ENCODE results near the gene BRF1.

GRCh38 chr14:105196265-105196960, 104.4 kb downstream of the BRF1 start:
- TF ChIP-seq CTCF (IDR thresholded peaks at IDR 0.05), result no peak
- no peak for TF ChIP-seq TAF1 (IDR thresholded peaks at IDR 0.05; ENCODE audit: borderline replicate concordance, low read depth, low read length)
- no peak for TF ChIP-seq USF2 (IDR thresholded peaks at IDR 0.05; ENCODE audit: borderline replicate concordance, low read depth, low read length)
- TF ChIP-seq RFX5 (IDR thresholded peaks at IDR 0.05; ENCODE audit: low read length), result no peak
- TF ChIP-seq EZH2phosphoT487 (IDR thresholded peaks at IDR 0.05; ENCODE audit: borderline replicate concordance, low read depth), result no peak
- TF ChIP-seq SIN3A (IDR thresholded peaks at IDR 0.05; ENCODE audit: borderline replicate concordance, low read depth, low read length), result no peak
- TF ChIP-seq, protein P1, sequence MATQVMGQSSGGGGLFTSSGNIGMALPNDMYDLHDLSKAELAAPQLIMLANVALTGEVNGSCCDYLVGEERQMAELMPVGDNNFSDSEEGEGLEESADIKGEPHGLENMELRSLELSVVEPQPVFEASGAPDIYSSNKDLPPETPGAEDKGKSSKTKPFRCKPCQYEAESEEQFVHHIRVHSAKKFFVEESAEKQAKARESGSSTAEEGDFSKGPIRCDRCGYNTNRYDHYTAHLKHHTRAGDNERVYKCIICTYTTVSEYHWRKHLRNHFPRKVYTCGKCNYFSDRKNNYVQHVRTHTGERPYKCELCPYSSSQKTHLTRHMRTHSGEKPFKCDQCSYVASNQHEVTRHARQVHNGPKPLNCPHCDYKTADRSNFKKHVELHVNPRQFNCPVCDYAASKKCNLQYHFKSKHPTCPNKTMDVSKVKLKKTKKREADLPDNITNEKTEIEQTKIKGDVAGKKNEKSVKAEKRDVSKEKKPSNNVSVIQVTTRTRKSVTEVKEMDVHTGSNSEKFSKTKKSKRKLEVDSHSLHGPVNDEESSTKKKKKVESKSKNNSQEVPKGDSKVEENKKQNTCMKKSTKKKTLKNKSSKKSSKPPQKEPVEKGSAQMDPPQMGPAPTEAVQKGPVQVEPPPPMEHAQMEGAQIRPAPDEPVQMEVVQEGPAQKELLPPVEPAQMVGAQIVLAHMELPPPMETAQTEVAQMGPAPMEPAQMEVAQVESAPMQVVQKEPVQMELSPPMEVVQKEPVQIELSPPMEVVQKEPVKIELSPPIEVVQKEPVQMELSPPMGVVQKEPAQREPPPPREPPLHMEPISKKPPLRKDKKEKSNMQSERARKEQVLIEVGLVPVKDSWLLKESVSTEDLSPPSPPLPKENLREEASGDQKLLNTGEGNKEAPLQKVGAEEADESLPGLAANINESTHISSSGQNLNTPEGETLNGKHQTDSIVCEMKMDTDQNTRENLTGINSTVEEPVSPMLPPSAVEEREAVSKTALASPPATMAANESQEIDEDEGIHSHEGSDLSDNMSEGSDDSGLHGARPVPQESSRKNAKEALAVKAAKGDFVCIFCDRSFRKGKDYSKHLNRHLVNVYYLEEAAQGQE (IDR thresholded peaks at IDR 0.05; ENCODE audit: low read depth, low read length), result no peak
- no peak for TF ChIP-seq TCF12 (IDR thresholded peaks at IDR 0.05)
- TF ChIP-seq JUND (IDR thresholded peaks at IDR 0.05), result no peak
- TF ChIP-seq FOXJ3 (CRISPR knock-in tag; IDR thresholded peaks at IDR 0.05), result no peak
- TF ChIP-seq MXI1 (IDR thresholded peaks at IDR 0.05; ENCODE audit: low read depth, low read length), result no peak
- no peak for TF ChIP-seq RAD21 (IDR thresholded peaks at IDR 0.05; ENCODE audit: low read length)
- no peak for TF ChIP-seq POLR2AphosphoS5 (IDR thresholded peaks at IDR 0.05; ENCODE audit: low read depth, low read length)

All from SK-N-SH (cell line).